ENCODE measurements around the gene YWHAB. TPM values are rescaled to one million over a fixed set of nuclear protein-coding genes. Genes with fewer than 3 reads are reported as not detected.

The YWHAB gene
- polyA plus RNA-seq, 1 donor: 104 TPM

- no peak for DNase-seq
These were observed 29.4 kb downstream of the YWHAB start for GRCh38 chr20:44914924-44915323.

- DNase-seq: no peak
These were observed 31.1 kb downstream of the YWHAB start for GRCh38 chr20:44916586-44916985.

GRCh38 chr20:44917399-44917798 is 31.9 kb downstream of the YWHAB start:
- DNase-seq: no peak

DNA sequence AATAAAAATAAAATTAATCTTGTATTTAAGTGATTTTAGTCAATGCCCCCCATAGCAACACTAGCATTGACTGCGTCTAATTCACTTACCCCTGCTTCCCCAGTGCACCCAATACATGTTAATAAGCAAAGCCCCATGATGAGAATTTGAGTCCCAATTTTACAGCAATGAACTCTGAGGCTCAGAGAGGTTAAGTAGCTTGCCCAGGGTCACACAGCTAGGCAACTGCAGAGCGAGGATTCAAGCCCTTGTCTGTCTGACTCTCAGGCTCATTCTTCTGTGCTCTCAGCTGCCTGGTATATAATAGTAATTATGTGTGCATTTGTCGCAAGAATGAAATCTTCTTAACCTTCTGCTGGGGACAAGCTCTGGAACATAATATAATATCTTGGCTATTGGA is 32.8 kb downstream of the YWHAB start:
- DNase-seq: no peak

GRCh38 chr20:44918761-44919160 is 33.3 kb downstream of the YWHAB start:
- no peak for DNase-seq

- no peak for DNase-seq
These were observed 35.9 kb downstream of the YWHAB start for GRCh38 chr20:44921447-44921846.

DNA sequence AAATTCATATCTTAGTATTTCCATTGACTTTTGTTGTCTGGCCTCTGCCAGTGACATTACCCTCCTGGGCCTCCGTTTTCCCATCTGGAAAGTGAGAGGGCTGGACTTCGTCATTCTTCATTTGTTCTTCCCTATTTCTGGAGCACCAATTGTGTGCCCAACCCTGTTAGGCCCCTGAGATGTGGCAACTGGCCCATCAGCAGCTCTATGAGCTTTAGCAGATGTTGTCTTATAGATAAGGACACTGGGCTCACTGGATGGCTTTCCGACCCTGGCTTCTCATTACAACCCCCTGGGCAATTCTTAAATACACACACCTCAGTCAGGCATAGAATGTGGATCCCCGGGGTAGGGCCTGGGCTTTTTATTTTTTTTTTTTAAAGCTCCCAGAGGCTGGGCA is 39.0 kb downstream of the YWHAB start:
- no peak for DNase-seq

- no peak for DNase-seq
These were observed 43.1 kb downstream of the YWHAB start for GRCh38 chr20:44928595-44928994.

GRCh38 chr20:44930517-44931168 is 45.1 kb downstream of the YWHAB start:
- no peak for DNase-seq

- no peak for DNase-seq
These were observed 46.4 kb downstream of the YWHAB start for GRCh38 chr20:44931911-44932310.

DNA sequence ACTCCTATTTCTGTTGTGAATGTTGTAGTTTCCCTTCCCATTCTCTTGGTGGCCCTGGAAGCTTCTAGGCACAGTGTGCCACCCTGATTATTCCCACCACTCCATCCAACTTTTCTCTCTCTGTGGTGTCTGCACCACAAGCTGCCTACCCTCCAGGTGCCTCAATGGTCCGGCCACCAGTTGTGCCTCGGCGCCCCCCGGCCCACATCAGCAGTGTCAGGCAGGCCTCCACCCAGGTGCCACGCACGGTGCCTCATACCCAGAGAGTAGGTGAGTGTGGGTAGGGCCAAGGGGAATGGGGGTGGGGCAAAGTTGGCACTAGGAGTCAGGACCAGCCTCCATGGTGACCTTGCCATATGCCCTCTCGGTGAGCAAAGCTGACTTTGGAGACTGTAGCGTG is 47.4 kb downstream of the YWHAB start:
- DNase-seq: no peak

- no peak for DNase-seq
These were observed 51.0 kb downstream of the YWHAB start for GRCh38 chr20:44936510-44936909.

GRCh38 chr20:44938637-44939036 is 53.1 kb downstream of the YWHAB start:
- no peak for DNase-seq

GRCh38 chr20:44941120-44941691 is 55.7 kb downstream of the YWHAB start:
- no peak for DNase-seq

DNA sequence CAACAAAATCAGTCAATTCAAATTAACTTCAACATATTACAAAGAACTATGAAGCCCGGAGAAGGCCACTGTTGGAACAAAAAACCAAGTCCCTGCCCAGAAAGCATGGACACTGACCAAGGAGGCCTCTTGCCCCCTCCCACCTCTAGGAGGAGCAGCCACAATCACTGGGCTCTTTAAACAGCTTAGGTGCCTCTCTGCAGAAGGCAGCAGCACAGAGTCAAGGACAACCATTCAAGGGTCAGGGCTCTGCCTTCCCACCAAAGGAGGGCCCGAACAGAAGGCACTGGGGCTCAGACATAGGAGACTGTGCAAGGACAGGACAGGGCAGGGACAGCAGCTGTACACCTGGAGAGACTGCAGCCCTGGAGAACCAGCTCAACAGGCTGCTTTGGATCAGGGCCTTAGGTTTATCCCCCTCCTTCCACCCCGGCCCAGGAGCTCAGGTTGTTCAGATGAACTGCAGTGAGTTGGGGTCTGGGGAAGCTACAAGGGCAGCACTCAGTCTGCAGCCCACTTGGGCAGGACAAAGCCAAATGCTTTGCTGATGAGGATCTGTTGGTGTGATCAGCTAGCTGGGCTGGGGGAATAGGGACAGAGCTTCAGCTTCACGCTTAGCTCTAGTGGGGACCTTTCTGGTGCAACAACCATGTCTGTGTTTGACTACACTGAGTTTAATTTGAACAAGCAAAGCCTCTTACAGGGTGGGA is 56.9 kb downstream of the YWHAB start:
- no peak for DNase-seq

DNA sequence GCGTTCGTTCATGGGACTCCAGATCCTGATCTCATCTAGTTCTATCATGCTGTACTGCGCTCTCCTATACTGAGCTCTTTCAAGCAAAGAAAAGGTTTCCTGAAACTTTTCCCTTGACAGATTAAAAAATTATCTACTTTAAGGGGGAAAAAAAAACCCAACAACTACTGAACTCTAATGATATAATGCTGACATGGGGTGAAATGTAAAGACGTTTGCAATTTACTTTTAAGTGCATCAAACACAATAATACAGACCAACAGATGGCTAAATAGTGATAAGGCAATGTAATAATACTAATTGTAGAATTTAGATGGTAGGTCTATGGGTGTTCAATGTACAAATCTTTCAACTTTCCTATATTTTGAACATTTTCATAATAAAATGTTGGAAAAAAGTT is 58.3 kb downstream of the YWHAB start:
- DNase-seq: no peak

DNA sequence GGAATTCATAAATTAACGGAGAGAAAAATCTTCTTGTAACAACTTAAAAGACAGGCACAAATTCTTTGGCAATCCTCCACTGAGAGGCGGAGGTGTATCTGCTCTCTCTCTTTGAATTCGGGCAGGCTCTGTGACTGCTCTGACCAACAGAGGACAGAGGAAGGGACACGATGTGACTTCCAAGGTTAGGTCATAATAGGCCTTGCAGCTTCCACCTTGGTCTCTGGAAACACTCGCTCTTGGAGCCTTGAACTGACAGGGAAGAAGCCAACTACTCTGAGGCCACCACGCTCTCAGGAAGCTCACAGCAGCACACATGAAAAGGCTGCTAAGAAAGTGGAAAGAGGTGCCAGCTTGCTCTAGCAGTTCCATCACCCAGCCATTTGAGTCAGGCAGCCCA is 59.8 kb downstream of the YWHAB start:
- no peak for DNase-seq

DNA sequence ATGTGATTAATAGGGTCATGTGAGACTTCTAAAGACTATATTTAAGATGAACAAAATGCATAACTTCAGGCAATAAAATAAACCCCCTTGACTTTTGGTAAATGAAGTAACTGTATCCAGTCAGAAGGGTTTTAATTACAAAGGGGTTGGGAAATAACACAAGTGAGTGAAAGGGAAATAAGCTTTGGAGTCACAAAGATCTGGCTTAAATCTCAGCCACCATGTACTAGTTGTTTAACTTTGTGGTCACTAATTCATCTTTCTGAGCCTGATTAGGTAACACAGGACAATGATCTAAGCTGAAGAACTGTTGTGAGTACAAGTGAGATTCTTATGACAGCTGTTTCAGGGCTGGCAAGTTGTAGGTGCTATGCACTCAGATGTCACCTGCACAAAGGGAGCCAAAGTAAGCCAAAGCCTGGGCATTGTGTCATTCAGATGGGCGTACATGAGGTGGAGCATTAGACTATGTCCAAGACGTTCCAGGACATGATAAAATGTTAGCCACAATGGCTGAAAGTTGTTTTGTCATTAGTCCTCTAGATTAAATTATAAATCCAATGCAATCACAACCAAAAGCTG is 60.9 kb downstream of the YWHAB start:
- no peak for DNase-seq

DNA sequence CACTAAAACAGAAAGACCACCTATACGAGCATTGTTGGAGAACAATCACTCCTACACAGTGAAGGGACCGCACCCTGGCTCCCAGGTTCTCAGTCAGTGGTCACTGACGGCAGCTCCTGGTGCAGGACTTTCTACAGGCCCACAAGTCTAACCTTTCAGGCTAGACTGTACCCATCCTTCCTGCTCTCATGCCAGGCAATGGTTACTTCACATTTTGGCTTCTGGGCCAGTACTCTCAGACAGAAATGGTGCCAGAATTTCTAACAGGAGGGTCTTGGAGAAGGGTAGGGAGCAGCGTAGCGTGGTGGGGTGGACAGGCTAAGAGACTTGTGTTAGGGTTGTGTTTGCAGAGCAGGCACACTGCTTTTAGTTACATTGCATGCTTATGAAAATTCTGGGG is 62.6 kb downstream of the YWHAB start:
- no peak for DNase-seq

GRCh38 chr20:44948513-44948912 is 63.0 kb downstream of the YWHAB start:
- no peak for DNase-seq

GRCh38 chr20:44950368-44950767 is 64.9 kb downstream of the YWHAB start:
- no peak for DNase-seq

DNA sequence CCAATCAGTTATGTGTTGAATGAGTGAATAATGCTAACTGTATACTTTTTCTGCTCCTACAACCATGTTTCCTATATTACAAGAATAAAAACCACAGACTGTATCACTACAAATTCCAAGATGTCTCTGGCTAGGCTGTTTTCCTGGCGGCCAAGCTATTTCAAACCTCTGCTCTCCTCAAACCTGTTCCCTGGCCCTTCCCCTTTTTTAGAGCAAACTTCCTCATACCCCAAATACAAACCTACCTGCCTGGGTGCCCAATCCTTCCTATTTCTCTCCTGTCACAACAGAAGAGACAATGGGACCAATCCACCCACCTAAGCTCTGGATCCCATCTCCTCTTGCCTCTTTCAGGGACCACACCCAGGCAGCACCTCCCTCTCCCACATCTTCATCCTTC is 67.2 kb downstream of the YWHAB start:
- no peak for DNase-seq

GRCh38 chr20:44954211-44954610 is 68.7 kb downstream of the YWHAB start:
- DNase-seq: no peak

- DNase-seq: no peak
These were observed 69.8 kb downstream of the YWHAB start for GRCh38 chr20:44955270-44955669.

Measured in hindlimb muscle (tissue), 1 donor.